Natural killer cell (primary cell): Measurements from ENCODE around the gene MIA3. TPM values are rescaled to one million over a fixed set of nuclear protein-coding genes. Genes with fewer than 3 reads are reported as not detected.

Experiments used
- ATAC-seq, 3 donors: fragments of 150-1000 bp in 2 of 3; fragments of 200-7000 bp in 1 of 3; cut with Tn5 transposase; 1 replicate in 1 of 3; 2 replicates in 2 of 3; pipeline ENCODE4 v1.10.0; 2021; ENCODE audit warnings: mild to moderate bottlenecking in 2 of 3, moderate library complexity in 2 of 3
- DNase-seq, 2 donors: peaks; one replicate each; pipeline versions ENCODE4 v3.0.0 to v3.0.0-alpha.2; 2013 to 2021; ENCODE audit warnings: mixed read lengths in 1 of 2
- H3K27ac ChIP-seq: one replicate; pipeline ENCODE4 v1.5.1; 2013; ENCODE audit warnings: mild to moderate bottlenecking, low read length
- H3K27me3 ChIP-seq: one replicate; pipeline ENCODE4 v1.6.1; 2013; ENCODE audit warnings: low read length; ENCODE audit not compliant: control insufficient read depth, insufficient read depth
- H3K36me3 ChIP-seq: one replicate; pipeline ENCODE4 v1.6.1; 2013; ENCODE audit warnings: low read length; ENCODE audit not compliant: control insufficient read depth, insufficient read depth
- H3K4me1 ChIP-seq: one replicate; pipeline ENCODE4 v1.6.1; 2013; ENCODE audit warnings: low read length; ENCODE audit not compliant: control insufficient read depth, insufficient read depth
- H3K4me3 ChIP-seq: one replicate; pipeline ENCODE4 v1.5.1; 2013; ENCODE audit warnings: low read length
- H3K9me3 ChIP-seq: one replicate; pipeline ENCODE4 v1.6.1; 2013; ENCODE audit warnings: low read length; ENCODE audit not compliant: control insufficient read depth, insufficient read depth
- H3K27ac Mint-ChIP-seq, 2 donors: one replicate each; pipeline ENCODE4 v1.8.0; 2022; ENCODE audit warnings: mild to moderate bottlenecking in 2 of 2, mixed read lengths in 2 of 2, moderate library complexity in 1 of 2
- H3K27me3 Mint-ChIP-seq, 2 donors: one replicate each; pipeline ENCODE4 v1.8.0; 2022; ENCODE audit warnings: low read depth in 2 of 2, mixed read lengths in 2 of 2
- H3K36me3 Mint-ChIP-seq: one replicate; pipeline ENCODE4 v1.8.0; 2022; ENCODE audit warnings: mixed read lengths
- H3K4me1 Mint-ChIP-seq, 2 donors: one replicate each; pipeline ENCODE4 v1.8.0; 2022; ENCODE audit warnings: mixed read lengths in 2 of 2
- H3K4me3 Mint-ChIP-seq: one replicate; pipeline ENCODE4 v1.8.0; 2022; ENCODE audit warnings: mild to moderate bottlenecking, moderate library complexity, mixed read lengths
- H3K9me3 Mint-ChIP-seq, 2 donors: one replicate each; pipeline ENCODE4 v1.8.0; 2022; ENCODE audit warnings: mixed read lengths in 2 of 2
- CTCF ChIP-seq: fragments of 200-600 bp; IDR thresholded peaks from one replicate; pipeline ENCODE4 v1.8.0; 2022; ENCODE audit warnings: antibody characterized with exemption
- WGBS: methylation state at CpG from one replicate; pipeline ENCODE4 v1.1.7; 2013; ENCODE audit warnings: missing lambda C conversion rate; ENCODE audit not compliant: insufficient coverage; 5-methylcytosine and 5-hydroxymethylcytosine counted together
- intact Hi-C: fragments of 100-400 bp; cut with micrococcal nuclease; formaldehyde crosslinking; loops from one replicate; pipeline ENCODE4 v1.14.2; 2022
- total RNA-seq, 4 donors: library from RNA; stranded (reverse); fragments of 120-200 nt in 1 of 4; gene quantifications; one replicate each; pipeline versions ENCODE4 v1.2.3 to v1.2.4, GENCODE V29; 2013 to 2022

MIA3 gene
- total RNA-seq, 3 donors from 2014 or later (not counting 1 experiment from before 2014, with no cell fraction given), result 87.0 to 98.8 (median 94.0) TPM

- no peak for TF ChIP-seq CTCF
- Mint-ChIP-seq H3K9me3 (no peaks in the 10 kb centered on the region), H3K4me1 (peaks cover 9% of the 10 kb centered on the region in 2 donors), H3K27ac (no peak overlapping the region), H3K27me3 (peaks cover 0 to 2% of the 10 kb centered on the region in 2 donors), H3K36me3 (no peaks in the 10 kb centered on the region), H3K4me3 (no peak overlapping the region)
- H3K36me3 ChIP-seq, result no peaks in the 10 kb centered on the region
- H3K4me1 ChIP-seq, result peaks cover 7% of the 10 kb centered on the region
- H3K27ac ChIP-seq, result no peak overlapping the region
- peaks cover 2% of the 10 kb centered on the region for H3K27me3 ChIP-seq
- DNase-seq (no peak), ATAC-seq (no peak)
- H3K9me3 ChIP-seq, result no peaks in the 10 kb centered on the region
- intact Hi-C loops, result no loop called here
- no peak overlapping the region for H3K4me3 ChIP-seq
- WGBS, result 90% methylated on average over 2 of the region's 3 CpGs
Observed at GRCh38 chr1:222594789-222595188, 23.1 kb upstream of the MIA3 start.

GRCh38 chr1:222596696-222597095 is 21.2 kb upstream of the MIA3 start:
- Mint-ChIP-seq H3K4me3 (no peak overlapping the region), H3K27me3 (peaks cover 0 to 2% of the 10 kb centered on the region in 2 donors), H3K27ac (no peak overlapping the region), H3K36me3 (no peaks in the 10 kb centered on the region), H3K4me1 (no peaks in the 10 kb centered on the region), H3K9me3 (no peaks in the 10 kb centered on the region)
- DNase-seq (no peak), ATAC-seq (no peak)
- H3K4me3 ChIP-seq, result no peak overlapping the region
- H3K36me3 ChIP-seq, result no peaks in the 10 kb centered on the region
- no peak overlapping the region for H3K27ac ChIP-seq
- no peak for TF ChIP-seq CTCF
- H3K9me3 ChIP-seq, result no peaks in the 10 kb centered on the region
- H3K4me1 ChIP-seq, result no peaks in the 10 kb centered on the region
- intact Hi-C loops, result no loop called here
- WGBS, result 92% methylated on average over 4 of the region's 4 CpGs
- peaks cover 2% of the 10 kb centered on the region for H3K27me3 ChIP-seq

- WGBS, result 75% methylated on average over 1 of the region's 1 CpG
- no peaks in the 10 kb centered on the region for H3K4me1 Mint-ChIP-seq
- no peak for TF ChIP-seq CTCF
Observed at GRCh38 chr1:222600281-222600680, 17.6 kb upstream of the MIA3 start.

GRCh38 chr1:222601257-222601656 is 16.6 kb upstream of the MIA3 start:
- no peaks in the 10 kb centered on the region for H3K9me3 ChIP-seq
- Mint-ChIP-seq H3K27me3 (peaks cover 0 to 3% of the 10 kb centered on the region in 2 donors), H3K36me3 (no peaks in the 10 kb centered on the region), H3K27ac (no peak overlapping the region), H3K4me3 (no peak overlapping the region), H3K4me1 (no peaks in the 10 kb centered on the region), H3K9me3 (no peaks in the 10 kb centered on the region)
- H3K4me3 ChIP-seq, result no peak overlapping the region
- peaks cover 2% of the 10 kb centered on the region for H3K27me3 ChIP-seq
- 100% methylated on average over 2 of the region's 3 CpGs for WGBS
- no peak overlapping the region for H3K27ac ChIP-seq
- no peak for DNase-seq
- TF ChIP-seq CTCF, result no peak
- ATAC-seq, result no peak
- H3K36me3 ChIP-seq, result no peaks in the 10 kb centered on the region
- intact Hi-C loops, result no loop called here
- H3K4me1 ChIP-seq, result no peaks in the 10 kb centered on the region

More at GRCh38 chr1:222600281-222600680, 17.6 kb upstream of the MIA3 start:
- H3K27ac Mint-ChIP-seq, result no peak overlapping the region
- no peaks in the 10 kb centered on the region for H3K9me3 ChIP-seq
- intact Hi-C loops, result no loop called here
- H3K27ac ChIP-seq, result no peak overlapping the region
- H3K9me3 Mint-ChIP-seq, result no peaks in the 10 kb centered on the region
- no peaks in the 10 kb centered on the region for H3K27me3 Mint-ChIP-seq
- no peak overlapping the region for H3K4me3 ChIP-seq
- no peak overlapping the region for H3K4me3 Mint-ChIP-seq
- no peaks in the 10 kb centered on the region for H3K36me3 Mint-ChIP-seq
- peaks cover 2% of the 10 kb centered on the region for H3K27me3 ChIP-seq
- no peak for DNase-seq
- no peaks in the 10 kb centered on the region for H3K36me3 ChIP-seq
- no peak for ATAC-seq
- no peaks in the 10 kb centered on the region for H3K4me1 ChIP-seq
